ENCODE data around the gene TMEM80.
"Not testable (repeated sequence)": the region's sequence is repeated elsewhere in the genome, so short reads cannot be mapped to it uniquely, and the experiment has no call there.

Gene TMEM80

GRCh38 chr11:721741-722345 lies 26.2 kb downstream of the TMEM80 start:
- no peak for DNase-seq (ENCODE audit: low spot score)

GRCh38 chr11:722346-722811 lies 26.8 kb downstream of the TMEM80 start:
- DNase-seq (ENCODE audit: low spot score): no peak

GRCh38 chr11:723120-723883 lies 27.7 kb downstream of the TMEM80 start:
- peak; percentile 58 for DNase-seq (ENCODE audit: low spot score)

- DNase-seq (ENCODE audit: low spot score): no peak
Measured at GRCh38 chr11:724049-724777, 28.6 kb downstream of the TMEM80 start.

- DNase-seq (ENCODE audit: low spot score): no peak
Measured at GRCh38 chr11:724778-725386, 29.3 kb downstream of the TMEM80 start.

GRCh38 chr11:725624-726202 lies 30.1 kb downstream of the TMEM80 start:
- DNase-seq (ENCODE audit: low spot score): no peak

- DNase-seq (ENCODE audit: low spot score): no peak
Measured at GRCh38 chr11:726278-727220, 30.9 kb downstream of the TMEM80 start.

- no peak for DNase-seq (ENCODE audit: low spot score)
Measured at GRCh38 chr11:727281-727701, 31.7 kb downstream of the TMEM80 start.

- DNase-seq (ENCODE audit: low spot score): peak; percentile 97
Measured at GRCh38 chr11:727859-728748, 32.5 kb downstream of the TMEM80 start.

- no peak for DNase-seq (ENCODE audit: low spot score)
Measured at GRCh38 chr11:728901-729491, 33.4 kb downstream of the TMEM80 start.

GRCh38 chr11:729492-730074 lies 34.0 kb downstream of the TMEM80 start:
- DNase-seq (ENCODE audit: low spot score): no peak

GRCh38 chr11:733072-733471 lies 37.5 kb downstream of the TMEM80 start:
- DNase-seq (ENCODE audit: low spot score): no peak

- DNase-seq (ENCODE audit: low spot score): not testable (repeated sequence)
Measured at GRCh38 chr11:734541-734940, 38.9 kb downstream of the TMEM80 start.

- DNase-seq (ENCODE audit: low spot score): peak; percentile 10
Measured at GRCh38 chr11:737366-737765, 41.8 kb downstream of the TMEM80 start.

GRCh38 chr11:737899-738298 lies 42.3 kb downstream of the TMEM80 start:
- DNase-seq (ENCODE audit: low spot score): not testable (repeated sequence)

GRCh38 chr11:742156-742546 lies 46.5 kb downstream of the TMEM80 start:
- no peak for DNase-seq (ENCODE audit: low spot score)

GRCh38 chr11:742571-743201 lies 47.1 kb downstream of the TMEM80 start:
- no peak for DNase-seq (ENCODE audit: low spot score)

- DNase-seq (ENCODE audit: low spot score): no peak
Measured at GRCh38 chr11:745428-745827, 49.8 kb downstream of the TMEM80 start.

Measured in AG20443 (cell line).